ENCODE results near the gene VMP1.
"Not testable (repeated sequence)": the region's sequence is repeated elsewhere in the genome, so short reads cannot be mapped to it uniquely, and the experiment has no call there.

VMP1 gene

GRCh38 chr17:59839651-59840328, 132.3 kb downstream of the VMP1 start:
- TF ChIP-seq CTCF (IDR thresholded peaks at IDR 0.05; ENCODE audit: insufficient read depth, missing control alignments), result no peak
- no peak for FAIRE-seq
- DNase-seq (ENCODE audit: insufficient read length, low spot score), result no peak

GRCh38 chr17:59840329-59841090, 133.1 kb downstream of the VMP1 start:
- TF ChIP-seq CTCF (IDR thresholded peaks at IDR 0.05; ENCODE audit: insufficient read depth, missing control alignments), result no peak
- DNase-seq (ENCODE audit: insufficient read length, low spot score), result no peak
- no peak for FAIRE-seq

GRCh38 chr17:59841091-59841881, 133.8 kb downstream of the VMP1 start:
- FAIRE-seq; DNase-seq (ENCODE audit: insufficient read length, low spot score): not testable (repeated sequence)

GRCh38 chr17:59841882-59842263, 134.4 kb downstream of the VMP1 start:
- not testable (repeated sequence) for FAIRE-seq; DNase-seq (ENCODE audit: insufficient read length, low spot score)

GRCh38 chr17:59842901-59843652, 135.6 kb downstream of the VMP1 start:
- DNase-seq (ENCODE audit: insufficient read length, low spot score) (no peak), FAIRE-seq (no peak)
- no peak for TF ChIP-seq CTCF (IDR thresholded peaks at IDR 0.05; ENCODE audit: insufficient read depth, missing control alignments)

- TF ChIP-seq CTCF (IDR thresholded peaks at IDR 0.05; ENCODE audit: insufficient read depth, missing control alignments), result no peak
- DNase-seq (ENCODE audit: insufficient read length, low spot score) (no peak), FAIRE-seq (no peak)
These were observed 137.6 kb downstream of the VMP1 start for GRCh38 chr17:59844884-59845594.

GRCh38 chr17:59845595-59846393, 138.3 kb downstream of the VMP1 start:
- no peak for TF ChIP-seq CTCF (IDR thresholded peaks at IDR 0.05; ENCODE audit: insufficient read depth, missing control alignments)
- no peak for DNase-seq (ENCODE audit: insufficient read length, low spot score)
- FAIRE-seq, result no peak

Measured in D721Med (cell line).